K562 (cell line): Measurements from ENCODE around the gene ADRB2. TPM values are rescaled to one million over a fixed set of nuclear protein-coding genes. Genes with fewer than 3 reads are reported as not detected.

Source experiments
- ATAC-seq: fragments of 200-7000 bp; cut with Tn5 transposase; 3 replicates; pipeline ENCODE4 v1.9.1; 2020; ENCODE audit warnings: moderate library complexity
- BruUV-seq: library from RNA; stranded (reverse); fragments of 400-500 nt; replicated peaks from 2 replicates; lab custom pipeline; 2021; lab: Mats Ljungman, UMichigan
- CTCF ChIA-PET: fragments of 300-600 bp; formaldehyde crosslinking; extraction: SDS; loops from one replicate; lab custom pipeline; 2021; ENCODE audit warnings: low intra/inter-chr PET ratio; lab: Yijun Ruan, JAX
- POLR2A ChIA-PET: fragments of 300-600, 350-650 bp; sonication (Branson Sonifier 250); formaldehyde crosslinking; extraction: SDS; loops from one replicate; lab custom pipeline; 2021; ENCODE audit warnings: antibody characterized with exemption, inconsistent platforms; lab: Yijun Ruan, JAX
- DNase-seq, 4 experiments: peaks; one replicate each; pipeline versions ENCODE4 v3.0.0 to v3.0.0-alpha.2; 2011 to 2018; ENCODE audit warnings: low spot score in 3 of 4, mixed read lengths in 3 of 4; ENCODE audit errors: extremely low read depth in 1 of 4
- FAIRE-seq: peaks from 2 replicates; lab custom pipeline; 2011; peaks lifted over from hg19 to GRCh38; lab: Jason Lieb, UNC
- H2AFZ ChIP-seq: 2 replicates; pipeline ENCODE4 v1.6.0; 2011; ENCODE audit warnings: low read depth, low read length, control low read depth, inconsistent platforms
- H3K27ac ChIP-seq: fragments of 200-600 bp; 3 replicates; pipeline ENCODE4 v1.8.0; 2011; ENCODE audit warnings: low read depth, mild to moderate bottlenecking, control low read depth, inconsistent platforms, low read length, moderate library complexity, mixed read lengths; ENCODE audit errors: extremely low read depth
- H3K27me3 ChIP-seq, 2 experiments: fragments of 300-600 bp in 1 of 2; 2 replicates in 1 of 2; 3 replicates in 1 of 2; pipeline versions ENCODE4 v1.6.0 to v1.8.0; 2011; ENCODE audit warnings: inconsistent platforms in 2 of 2, low read length in 2 of 2, mild to moderate bottlenecking in 1 of 2, mixed read lengths in 1 of 2, moderate library complexity in 1 of 2; ENCODE audit not compliant: control insufficient read depth in 2 of 2, insufficient read depth in 2 of 2
- H3K36me3 ChIP-seq: fragments of 300-600 bp; 3 replicates; pipeline ENCODE4 v1.8.0; 2011; ENCODE audit warnings: mild to moderate bottlenecking, low read length, inconsistent platforms; ENCODE audit not compliant: control insufficient read depth, insufficient read depth
- H3K4me1 ChIP-seq, 2 experiments: fragments of 200-600 bp in 1 of 2; replicated peaks in 1 of 2; 2 replicates in 1 of 2; 3 replicates in 1 of 2; pipeline versions ENCODE4 v1.5.1 to v1.8.0; 2011; ENCODE audit warnings: inconsistent platforms in 2 of 2, low read length in 2 of 2, mild to moderate bottlenecking in 1 of 2, mixed read lengths in 1 of 2, moderate library complexity in 1 of 2; ENCODE audit not compliant: control insufficient read depth in 2 of 2, insufficient read depth in 2 of 2
- H3K4me2 ChIP-seq: 2 replicates; pipeline ENCODE4 v1.6.1; 2011; ENCODE audit warnings: low read length, control low read depth, inconsistent platforms, mixed read lengths; ENCODE audit not compliant: insufficient read depth
- H3K4me3 ChIP-seq: fragments of 200-600 bp; sonication (generic), shearing (Covaris generic); 2 replicates; pipeline ENCODE4 v1.5.1; 2016; ENCODE audit warnings: control low read depth, inconsistent platforms
- H3K79me2 ChIP-seq: fragments of 200-600 bp; 3 replicates; pipeline ENCODE4 v1.8.0; 2011; ENCODE audit warnings: low read length, inconsistent platforms; ENCODE audit not compliant: control insufficient read depth, insufficient read depth
- H3K9ac ChIP-seq, 2 experiments: 2 replicates each; pipeline versions ENCODE4 v1.6.0 to v1.6.1; 2011; ENCODE audit warnings: low read depth in 2 of 2, low read length in 2 of 2, control low read depth in 1 of 2, inconsistent platforms in 1 of 2, mild to moderate bottlenecking in 1 of 2, mixed read lengths in 1 of 2; ENCODE audit not compliant: insufficient read depth in 1 of 2
- H3K9me1 ChIP-seq: one replicate; pipeline ENCODE4 v1.6.0; 2011; ENCODE audit warnings: inconsistent platforms, mild to moderate bottlenecking, low read length, moderate library complexity; ENCODE audit not compliant: control insufficient read depth, insufficient read depth
- H3K9me3 ChIP-seq: replicated peaks from 2 replicates; pipeline ENCODE4 v1.5.1; 2011; ENCODE audit warnings: low read depth, low read length, inconsistent platforms; ENCODE audit not compliant: control insufficient read depth, insufficient read depth
- H4K20me1 ChIP-seq: replicated peaks from 2 replicates; pipeline ENCODE4 v1.6.1; 2011; ENCODE audit warnings: low read length, inconsistent platforms, mixed read lengths; ENCODE audit not compliant: control insufficient read depth, insufficient read depth
- BRD9 ChIP-seq: fragments of 450-650 bp; IDR thresholded peaks from 2 replicates; pipeline ENCODE4 v1.6.1; 2018; ENCODE audit warnings: low read depth; ENCODE audit not compliant: partially characterized antibody
- BRF2 ChIP-seq: IDR thresholded peaks from 3 replicates; pipeline ENCODE4 v1.6.1; 2011; ENCODE audit warnings: borderline replicate concordance, mild to moderate bottlenecking; ENCODE audit not compliant: insufficient read length, insufficient read depth
- CREM ChIP-seq: IDR thresholded peaks from 2 replicates; pipeline ENCODE4 v1.6.1; 2014; ENCODE audit warnings: antibody characterized with exemption, low read depth
- FOSL1 ChIP-seq: fragments of 200-800 bp; sonication (Bioruptor generic); conservative IDR thresholded peaks from 2 replicates; pipeline ENCODE4 v1.6.1; 2016; ENCODE audit warnings: missing genetic modification characterization, missing compliant biosample characterization
- MLX ChIP-seq, 2 experiments: fragments of 450-650 bp in 1 of 2; sonication (generic) in 1 of 2; formaldehyde crosslinking; conservative IDR thresholded peaks; 2 replicates each; pipeline versions ENCODE4 v1.4.0 to v1.8.1; 2020 to 2022; ENCODE audit warnings: mild to moderate bottlenecking in 1 of 2, missing genetic modification reagents in 1 of 2
- ZNF184 ChIP-seq: sonication (generic); formaldehyde crosslinking; IDR thresholded peaks from 2 replicates; pipeline ENCODE4 v1.5.0; 2020; ENCODE audit warnings: missing genetic modification reagents
- whole genome bisulfite sequencing: fragments of 100-300 bp; shearing (Covaris generic); methylation state at CpG from one replicate; pipeline ENCODE4 v1.1.6; 2016; ENCODE audit warnings: low coverage, mixed read lengths; ENCODE audit not compliant: insufficient coverage; ENCODE audit errors: missing lambda C conversion rate; 5-methylcytosine and 5-hydroxymethylcytosine counted together
- in situ Hi-C: fragments of 300-500 bp; cut with MboI; formaldehyde crosslinking; loops from 4 replicates; pipeline ENCODE4 v1.15.0; 2018; ENCODE audit warnings: inconsistent platforms, mixed read lengths
- intact Hi-C: fragments of 100-400 bp; cut with micrococcal nuclease; formaldehyde crosslinking; loops from 2 replicates; pipeline ENCODE4 v1.14.2; 2022
- polyA plus RNA-seq, 8 experiments: library from polyadenylated mRNA; depleted of rRNA in 4 of 8; stranded (reverse) in 5 of 8; unstranded in 3 of 8; fragments of >200 nt; fragmentation: Nextera tagmentation in 2 of 8; fragmentation: Illumina TruSeq in 1 of 8; extraction: Ambion mirVana in 2 of 8; extraction: Trizol in 1 of 8; gene quantifications; 2 replicates each; pipeline versions ENCODE4 v1.2.1 to v1.2.3, GENCODE V29; 2011 to 2014; ENCODE audit warnings: inconsistent platforms in 1 of 8, missing spikeins in 1 of 8
- total RNA-seq, 7 experiments: library from RNA; depleted of rRNA in 6 of 7; stranded (reverse); fragments of >200 nt in 6 of 7; fragmentation: Illumina TruSeq in 2 of 7; extraction: Trizol in 2 of 7; gene quantifications; 2 replicates each; pipeline versions ENCODE4 v1.2.1 to v1.2.3, GENCODE V29; 2011 to 2021; ENCODE audit warnings: low replicate concordance in 1 of 7

The ADRB2 gene
- total and polyA plus RNA-seq, 9 of the 15 experiments (the other 6 are each of a cell fraction or from before 2014, with no cell fraction given) = 0.01 to 0.18 (median 0.04) TPM; not detected in 2

- FAIRE-seq = no peak
- intact Hi-C loops = no loop called here
These were observed 49.6 kb upstream of the ADRB2 start for GRCh38 chr5:148776780-148777179.

GRCh38 chr5:148778882-148779281 is 47.5 kb upstream of the ADRB2 start:
- in situ Hi-C loops = no loop called here
- Histone ChIP-seq H3K4me1 (peaks cover 0 to 7% of the 10 kb centered on the region in 2 experiments; a peak in 2 of 5 replicates), H3K36me3 (no peaks in the 10 kb centered on the region), H3K27ac (no peak overlapping the region), H3K27me3 (0 out of 5 replicates have a peak, but pooled peaks cover 0 to 9% of the 10 kb centered on the region in 2 experiments), H2AFZ (no peak overlapping the region), H3K9me1 (no peaks in the 10 kb centered on the region), H3K4me2 (no peak overlapping the region), H4K20me1 (no peaks in the 10 kb centered on the region; the same call in 1 of the 2 replicates), H3K4me3 (no peak overlapping the region), H3K9ac (no peak overlapping the region), H3K9me3 (no peaks in the 10 kb centered on the region), H3K79me2 (no peaks in the 10 kb centered on the region)
- no TSS peak for BruUV-seq
- ChIA-PET CTCF (no interaction called here), POLR2A (interaction anchor here (1.2 kb wide), 1 partner anchor 10 kb away, joined by 3 read pairs; no protein-coding TSS in a partner anchor)
- no peak for FAIRE-seq
- no peak for DNase-seq
- intact Hi-C loops = no loop called here
- ATAC-seq = no peak
- TF ChIP-seq MLX (CRISPR knock-in tag; conservative IDR thresholded peaks at IDR 0.05) (no peak), BRD9 (no peak), BRF2 (no peak), CREM (no peak)

More at GRCh38 chr5:148776780-148777179, 49.6 kb upstream of the ADRB2 start:
- no peak for TF ChIP-seq ZNF184 (CRISPR knock-in tag)
- TF ChIP-seq FOSL1 (tag) = peak; percentile 81
- ChIA-PET CTCF (no interaction called here), POLR2A (interaction anchor here (0.7 kb wide), 1 partner anchor 398 kb away, joined by 3 read pairs; no protein-coding TSS in a partner anchor)
- WGBS = 0% methylated on average over 1 of the region's 1 CpG
- no peaks in the 10 kb centered on the region for H3K36me3 ChIP-seq
- no peaks in the 10 kb centered on the region for H3K79me2 ChIP-seq
- 0 out of 5 replicates have a peak, but pooled peaks cover 0 to 9% of the 10 kb centered on the region in 2 experiments for H3K27me3 ChIP-seq
- H3K4me3 ChIP-seq = no peak overlapping the region
- H3K27ac ChIP-seq = no peak overlapping the region
- H3K4me2 ChIP-seq = no peak overlapping the region
- H4K20me1 ChIP-seq = no peaks in the 10 kb centered on the region; the same call in 1 of the 2 replicates
- H3K9me1 ChIP-seq = no peaks in the 10 kb centered on the region
- H2AFZ ChIP-seq = no peak overlapping the region
- no peak overlapping the region for H3K9ac ChIP-seq
- H3K9me3 ChIP-seq = no peaks in the 10 kb centered on the region
- no TSS peak for BruUV-seq
- H3K4me1 ChIP-seq = peaks cover 0 to 7% of the 10 kb centered on the region in 2 experiments; a peak in 2 of 5 replicates
- no peak for DNase-seq
- in situ Hi-C loops = no loop called here
- ATAC-seq = no peak
